SHP77 treated with DMSO at 0.1 percent for 48 hours (cell line): Measurements from ENCODE around the gene TSFM.
A peak's percentile ranks its signal among the peaks of the same experiment; 100 is the strongest.
"Not testable (repeated sequence)": the region's sequence is repeated elsewhere in the genome, so short reads cannot be mapped to it uniquely, and the experiment has no call there.

Source experiments
- DNase-seq: peaks from one replicate; lab custom pipeline; 2025; lab: John Stamatoyannopoulos, UW

The TSFM gene

GRCh38 chr12:57763881-57764661 is 18.5 kb upstream of the TSFM start:
- no peak for DNase-seq

- no peak for DNase-seq
Observed at GRCh38 chr12:57764662-57765002, 18.0 kb upstream of the TSFM start.

- DNase-seq, result no peak
Observed at GRCh38 chr12:57765003-57765697, 17.4 kb upstream of the TSFM start.

- no peak for DNase-seq
Observed at GRCh38 chr12:57765698-57766463, 16.7 kb upstream of the TSFM start.

GRCh38 chr12:57766464-57767304 is 15.9 kb upstream of the TSFM start, which contains the start of gene CYP27B1:
CYP27B1 (minus strand) TSS chr12:57767078; CDS start chr12:57767041, 37 bp downstream.
- no peak for DNase-seq

GRCh38 chr12:57767305-57767698 is 15.3 kb upstream of the TSFM start:
- DNase-seq, result no peak

GRCh38 chr12:57767876-57768275 is 14.7 kb upstream of the TSFM start:
- no peak for DNase-seq

- DNase-seq, result no peak
Observed at GRCh38 chr12:57769594-57769993, 13.0 kb upstream of the TSFM start.

GRCh38 chr12:57770734-57771133 is 11.9 kb upstream of the TSFM start:
- no peak for DNase-seq

GRCh38 chr12:57771236-57771872 is 11.2 kb upstream of the TSFM start:
- DNase-seq, result peak; percentile 84

GRCh38 chr12:57771873-57772428 is 10.6 kb upstream of the TSFM start, which contains the start of gene METTL1:
METTL1 (minus strand) TSS chr12:57772105; CDS start chr12:57772083, 22 bp downstream.
- DNase-seq, result peak; percentile 87

GRCh38 chr12:57772429-57773322 is 9.9 kb upstream of the TSFM start, which contains the start of gene EEF1AKMT3:
EEF1AKMT3 (plus strand) TSS chr12:57772614; CDS start chr12:57772725, 111 bp downstream.
- DNase-seq, result peak; percentile 58

- not testable (repeated sequence) for DNase-seq
Observed at GRCh38 chr12:57774634-57775033, 8.0 kb upstream of the TSFM start.

GRCh38 chr12:57775044-57775443 is 7.5 kb upstream of the TSFM start:
- no peak for DNase-seq

GRCh38 chr12:57775563-57776246 is 6.9 kb upstream of the TSFM start:
- DNase-seq, result no peak

GRCh38 chr12:57776247-57776587 is 6.4 kb upstream of the TSFM start:
- no peak for DNase-seq

- DNase-seq, result no peak
Observed at GRCh38 chr12:57777367-57777766, 5.2 kb upstream of the TSFM start.

GRCh38 chr12:57777911-57778310 is 4.7 kb upstream of the TSFM start:
- DNase-seq, result no peak

- DNase-seq, result no peak
Observed at GRCh38 chr12:57779736-57780135, 2.9 kb upstream of the TSFM start.
